Measurements from ENCODE around the gene GSTA5. TPM values are rescaled to one million over a fixed set of nuclear protein-coding genes. Genes with fewer than 3 reads are reported as not detected.
A peak's percentile ranks its signal among the peaks of the same experiment; 100 is the strongest.
"Not testable (repeated sequence)": the region's sequence is repeated elsewhere in the genome, so short reads cannot be mapped to it uniquely, and the experiment has no call there.

The GSTA5 gene
- total and polyA plus RNA-seq, 2 of the 8 experiments (the other 6 are each of a cell fraction or from before 2014, with no cell fraction given), result not detected

DNA sequence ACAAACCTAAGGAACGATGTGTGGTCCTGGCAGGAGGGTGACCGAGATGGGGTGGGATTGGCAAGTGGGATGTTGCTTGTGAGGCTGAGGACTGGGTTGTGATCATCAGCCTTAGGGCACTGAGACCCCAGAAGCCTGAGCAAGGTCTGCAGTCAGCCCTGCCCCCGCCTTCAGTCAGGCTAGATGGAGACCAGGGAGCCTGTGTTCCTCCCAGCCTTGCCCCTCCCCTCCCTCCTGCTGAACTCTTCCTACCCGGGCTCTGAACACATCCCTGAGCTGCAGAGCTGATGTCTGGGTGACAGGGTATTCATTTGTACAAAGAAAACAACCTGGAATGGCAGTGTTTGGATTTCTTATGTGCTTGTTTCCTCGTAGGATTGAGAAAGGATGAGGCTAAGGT lies 28.3 kb upstream of the GSTA5 start:
- H2BK5ac ChIP-seq (ENCODE audit: low read depth, low read length); H3K79me2 ChIP-seq (ENCODE audit: control insufficient read depth in 1 of 2, insufficient read depth in 2 of 2, low read length in 2 of 2); H3K79me1 ChIP-seq (ENCODE audit: low read depth, low read length); H2BK20ac ChIP-seq (ENCODE audit: low read length); H3K56ac ChIP-seq (replicated peaks; ENCODE audit: insufficient read length, low read depth, low read length); H3K36me3 ChIP-seq (ENCODE audit: control insufficient read depth in 2 of 4, insufficient read depth in 4 of 4, low read length in 3 of 4); H3K27ac ChIP-seq (ENCODE audit: low read depth, low read length); H3K4me2 ChIP-seq (ENCODE audit: insufficient read depth in 1 of 2, low read depth in 2 of 2, low read length in 2 of 2); H4K5ac ChIP-seq (ENCODE audit: insufficient read length, low read depth, low read length); H2AK5ac ChIP-seq (ENCODE audit: low read depth, low read length); POLR2A ChIA-PET (ENCODE audit: partially characterized antibody); H4K20me1 ChIP-seq (replicated peaks in 1 of 2; ENCODE audit: control insufficient read depth in 1 of 2, insufficient read depth in 2 of 2, low read length in 2 of 2); H3K4ac ChIP-seq (replicated peaks; ENCODE audit: insufficient read length, low read depth, low read length); H3K23me2 ChIP-seq (ENCODE audit: low read depth, low read length); H3K27me3 ChIP-seq (replicated peaks in 1 of 4; ENCODE audit: control insufficient read depth in 3 of 4, extremely low read depth in 1 of 4, insufficient read depth in 3 of 4, low read length in 3 of 4); H3K4me3 ChIP-seq (ENCODE audit: extremely low read depth in 1 of 4, insufficient read depth in 2 of 4, low read depth in 3 of 4, low read length in 4 of 4); H3K9me3 ChIP-seq (ENCODE audit: insufficient read depth in 2 of 2, low read depth in 1 of 2, low read length in 1 of 2); H4K8ac ChIP-seq (ENCODE audit: extremely low read depth, insufficient read depth, low read length); H3K14ac ChIP-seq (ENCODE audit: insufficient read length); H3K23ac ChIP-seq (ENCODE audit: insufficient read length); H3K4me1 ChIP-seq (replicated peaks in 1 of 4; ENCODE audit: control insufficient read depth in 3 of 4, insufficient read depth in 4 of 4, low read length in 3 of 4); CTCF ChIA-PET (ENCODE audit: partially characterized antibody); H4K91ac ChIP-seq (replicated peaks; ENCODE audit: insufficient read length, low read length); H3K9ac ChIP-seq (replicated peaks in 1 of 4; ENCODE audit: extremely low read depth in 1 of 4, low read depth in 3 of 4, low read length in 3 of 4); H2BK120ac ChIP-seq (replicated peaks; ENCODE audit: low read depth, low read length); H2BK15ac ChIP-seq (ENCODE audit: low read length); H2BK12ac ChIP-seq (ENCODE audit: low read depth, low read length); FAIRE-seq; H3K18ac ChIP-seq (ENCODE audit: extremely low read depth, low read length): not testable (repeated sequence)
- WGBS, 2 experiments (ENCODE audit: extremely low coverage in 1 of 2, insufficient coverage in 1 of 2, insufficient read length in 1 of 2, insufficient replicate concordance in 2 of 2, low coverage in 1 of 2, low lambda C conversion rate in 2 of 2, missing lambda C conversion rate in 1 of 2), result 73% methylated on average over 5 of the region's 5 CpGs; no CpG with 5 or more reads in 1 of the 2 experiments
- H2AFZ ChIP-seq (ENCODE audit: low read length), result peak overlapping the region; percentile 84; the same call in 1 of the 2 replicates
- peak in 1 of 2 experiments; percentile 52 for DNase-seq (ENCODE audit: low read depth in 1 of 2, low spot score in 2 of 2)
- peak; percentile 26 for TF ChIP-seq ASH2L (IDR thresholded peaks at IDR 0.05; ENCODE audit: low read length)
